GM21529 (cell line): ENCODE measurements around the gene MLLT10.
"Not testable (repeated sequence)": the region's sequence is repeated elsewhere in the genome, so short reads cannot be mapped to it uniquely, and the experiment has no call there.

Experiments used
- ATAC-seq: cut with Tn5 transposase; IDR thresholded peaks from one replicate; pipeline ENCODE4 v1.9.1; 2021; ENCODE audit not compliant: unreplicated experiment

The MLLT10 gene

DNA sequence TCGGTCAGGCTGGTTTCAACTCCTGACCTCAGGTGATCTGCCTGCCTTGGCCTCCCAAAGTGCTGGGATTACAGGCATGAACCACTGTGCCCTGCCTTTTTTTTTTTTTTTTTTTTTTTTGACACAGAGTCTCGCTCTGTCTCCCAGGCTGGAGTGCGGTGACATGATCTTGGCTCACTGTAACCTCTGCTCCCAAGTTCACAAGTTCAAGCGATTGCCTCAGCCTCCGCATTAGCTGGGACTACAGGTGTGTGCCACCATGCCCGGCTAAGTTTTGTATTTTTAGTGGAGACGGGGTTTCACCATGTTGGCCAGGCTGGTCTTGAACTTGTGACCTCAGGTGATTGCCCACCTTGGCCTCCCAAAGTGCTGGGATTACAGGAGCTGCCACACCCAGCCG lies 94.6 kb downstream of the MLLT10 start:
- not testable (repeated sequence) for ATAC-seq

DNA sequence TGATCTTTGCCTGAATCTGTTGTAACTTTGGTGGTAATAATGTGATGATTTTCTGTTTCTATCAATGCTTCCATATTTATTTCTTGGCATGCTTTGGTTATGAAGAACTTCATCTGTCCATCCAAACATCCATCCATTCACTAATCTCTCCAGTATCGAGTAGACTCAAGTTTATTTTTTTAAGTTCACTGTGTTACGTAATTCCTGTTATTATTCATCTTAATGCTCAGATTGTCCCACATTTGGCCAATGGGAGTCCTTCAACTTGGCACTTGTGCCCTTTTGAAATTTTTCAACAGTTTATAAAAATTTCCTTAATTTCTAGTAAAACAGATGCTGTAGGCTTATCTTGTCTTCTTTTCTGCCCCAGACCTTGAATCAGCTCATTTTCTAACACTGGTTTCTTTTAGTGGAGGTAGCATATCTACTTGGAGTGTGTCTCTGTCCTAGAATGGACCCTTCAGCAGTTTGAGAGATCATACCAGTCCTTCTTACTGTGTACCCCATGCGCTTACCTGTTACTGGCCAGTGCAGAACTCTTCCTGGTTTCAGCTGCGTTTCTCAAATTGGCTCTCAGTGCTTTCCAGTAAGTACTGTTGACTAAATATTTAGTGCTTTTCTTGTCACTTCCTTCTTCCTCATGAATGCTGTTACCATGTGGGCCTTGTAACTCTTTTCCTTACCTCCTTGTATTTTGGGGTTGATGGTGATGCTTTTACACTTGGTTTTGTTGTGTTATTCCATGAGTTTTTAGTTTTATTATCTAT lies 100.8 kb downstream of the MLLT10 start:
- ATAC-seq: no peak

DNA sequence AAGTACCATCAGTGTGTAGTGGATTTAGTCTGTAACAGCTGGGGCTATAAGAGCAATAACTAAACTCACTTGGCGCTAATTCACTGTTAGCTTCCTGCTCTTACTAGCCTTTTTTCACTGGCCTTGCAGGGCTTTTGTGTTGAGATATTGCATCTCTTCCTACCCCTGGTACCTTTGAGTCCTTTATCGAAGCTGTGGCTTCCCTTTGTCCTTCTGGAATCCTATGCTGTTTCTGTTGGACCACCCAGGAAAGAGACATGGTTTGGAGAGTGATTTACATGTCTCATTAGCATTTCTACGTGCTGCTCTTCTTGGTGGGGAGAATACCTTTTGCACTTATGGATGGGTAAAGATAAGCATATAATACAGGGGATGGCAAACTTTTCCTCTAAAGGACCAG lies 103.8 kb downstream of the MLLT10 start:
- ATAC-seq: no peak

DNA sequence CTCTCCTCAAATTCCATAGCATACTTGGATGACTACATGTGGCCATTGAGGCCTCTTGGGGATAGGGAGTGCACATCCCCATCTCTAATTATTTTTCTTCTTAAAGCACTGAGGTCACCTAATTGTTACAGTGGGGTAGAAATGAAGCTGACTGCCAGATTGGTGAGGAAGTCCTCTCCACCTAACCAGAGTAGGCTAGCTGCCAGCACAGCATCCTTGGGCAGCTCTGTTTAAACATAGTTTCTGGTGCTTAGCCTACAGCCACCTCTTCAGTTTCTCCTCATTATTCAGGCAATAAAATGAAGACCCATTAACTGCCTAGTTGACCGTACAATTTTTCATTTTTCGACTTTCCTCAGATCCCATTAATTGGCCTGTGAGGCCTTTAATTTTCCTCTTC lies 104.6 kb downstream of the MLLT10 start:
- no peak for ATAC-seq

DNA sequence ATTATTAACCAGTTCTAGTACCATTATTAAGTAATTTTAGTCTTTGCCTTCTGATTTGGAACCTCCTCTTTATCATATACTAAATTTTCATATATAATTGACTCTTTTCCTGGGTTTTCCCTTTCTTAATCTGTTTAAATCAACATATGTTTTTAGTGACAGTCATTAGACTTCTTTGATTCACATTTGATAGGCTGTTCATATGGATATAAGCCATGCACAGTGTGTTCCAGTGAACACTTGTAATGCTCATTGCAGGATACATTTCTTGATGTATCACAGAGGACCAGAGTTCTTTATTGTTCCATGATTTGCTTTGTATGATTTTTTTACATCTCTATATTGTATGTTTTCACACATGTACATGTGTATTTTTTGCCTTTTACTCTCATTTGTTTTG lies 114.0 kb downstream of the MLLT10 start:
- no peak for ATAC-seq

DNA sequence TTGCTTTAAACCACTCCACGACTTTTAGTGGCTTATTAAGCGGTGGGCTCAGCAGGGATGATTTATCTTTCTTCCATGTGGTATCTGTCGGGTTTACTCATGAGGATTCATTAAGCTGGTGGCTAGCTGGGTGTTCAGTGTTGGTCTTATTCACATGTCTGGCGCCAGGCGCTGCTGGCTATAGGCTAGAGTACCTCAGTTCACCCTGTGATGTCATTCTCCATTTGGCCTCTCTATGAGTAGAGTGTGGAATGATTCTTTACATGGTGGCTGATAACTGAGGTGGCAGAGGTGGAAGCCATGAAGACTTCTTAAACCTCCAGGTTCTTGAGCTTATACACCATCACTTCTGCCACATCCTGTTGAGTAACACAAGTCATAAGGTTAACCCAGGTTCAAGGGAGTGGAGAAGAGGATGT lies 115.4 kb downstream of the MLLT10 start:
- no peak for ATAC-seq

DNA sequence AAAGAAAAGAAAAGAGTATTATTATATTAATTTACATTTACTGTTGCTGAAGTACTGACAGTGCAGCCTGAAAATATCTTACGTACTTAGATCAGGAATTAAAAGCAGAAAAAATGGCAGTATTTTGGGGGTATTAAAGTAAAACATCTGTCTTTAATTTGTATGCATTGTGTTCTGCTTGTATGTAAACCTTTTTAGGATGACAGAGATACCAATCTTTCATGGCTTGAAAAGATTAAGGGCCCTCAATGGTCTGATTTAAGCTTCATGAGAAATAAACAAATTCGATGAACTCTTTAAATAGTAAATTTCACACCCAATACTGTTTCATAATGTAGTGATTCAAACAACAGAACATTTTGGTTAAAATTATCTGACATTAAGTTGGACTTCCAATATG lies 116.3 kb downstream of the MLLT10 start:
- ATAC-seq: no peak

DNA sequence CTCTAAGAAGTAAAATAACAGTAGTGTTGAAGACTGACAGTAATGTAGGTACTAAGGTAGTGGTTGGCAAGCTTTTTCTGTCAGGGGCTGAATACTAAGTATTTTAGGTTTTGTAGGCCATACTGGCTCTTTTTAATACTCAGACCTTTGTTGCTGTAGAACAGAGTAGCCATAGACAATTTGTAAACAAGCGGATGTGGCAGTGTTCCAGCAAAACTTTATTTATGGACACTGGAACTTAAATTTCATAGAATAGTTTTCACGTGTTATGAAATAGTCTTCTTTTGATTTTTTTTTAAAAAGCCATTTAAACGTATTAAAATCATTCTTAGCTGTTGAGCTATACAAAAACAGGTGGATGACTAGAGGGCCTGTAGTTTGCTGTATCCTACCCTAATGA lies 121.2 kb downstream of the MLLT10 start:
- no peak for ATAC-seq

DNA sequence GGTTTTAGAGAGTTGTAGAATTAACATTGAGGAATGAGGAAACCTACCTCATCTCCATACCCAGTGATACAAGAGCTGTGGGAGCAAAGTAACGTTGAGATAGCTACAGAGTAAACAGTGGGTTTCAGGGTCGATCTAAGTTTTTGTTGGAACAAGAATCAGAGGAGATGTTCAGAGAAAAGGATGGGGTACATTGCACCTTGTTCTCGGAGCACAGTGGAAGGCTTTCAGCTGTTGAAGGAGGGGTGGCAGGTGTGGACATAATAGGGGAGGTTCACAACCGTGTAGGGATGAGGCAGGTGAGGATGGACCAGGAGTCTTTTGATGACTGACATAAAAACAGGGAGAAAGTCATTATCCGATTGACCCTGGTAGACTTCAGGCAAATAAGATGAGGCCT lies 121.7 kb downstream of the MLLT10 start:
- no peak for ATAC-seq

DNA sequence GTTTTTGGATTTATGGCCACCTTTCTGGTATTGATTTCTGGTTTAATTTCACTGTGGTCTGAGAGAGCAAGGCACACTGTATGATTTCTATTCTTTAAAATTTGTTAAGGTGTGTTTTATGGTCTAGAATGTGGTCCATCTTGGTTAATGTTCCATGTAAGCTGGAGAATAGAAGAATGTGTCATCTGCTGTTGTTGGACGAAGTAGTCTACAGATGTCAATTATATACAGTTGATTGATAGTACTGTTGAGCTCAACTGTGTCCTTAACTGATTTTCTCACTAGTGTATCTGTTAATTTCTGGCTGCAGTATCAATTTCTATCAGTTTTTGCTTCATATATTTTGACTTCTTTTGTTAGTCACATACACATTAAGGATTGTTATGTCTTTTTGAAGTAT lies 127.1 kb downstream of the MLLT10 start:
- ATAC-seq: no peak

DNA sequence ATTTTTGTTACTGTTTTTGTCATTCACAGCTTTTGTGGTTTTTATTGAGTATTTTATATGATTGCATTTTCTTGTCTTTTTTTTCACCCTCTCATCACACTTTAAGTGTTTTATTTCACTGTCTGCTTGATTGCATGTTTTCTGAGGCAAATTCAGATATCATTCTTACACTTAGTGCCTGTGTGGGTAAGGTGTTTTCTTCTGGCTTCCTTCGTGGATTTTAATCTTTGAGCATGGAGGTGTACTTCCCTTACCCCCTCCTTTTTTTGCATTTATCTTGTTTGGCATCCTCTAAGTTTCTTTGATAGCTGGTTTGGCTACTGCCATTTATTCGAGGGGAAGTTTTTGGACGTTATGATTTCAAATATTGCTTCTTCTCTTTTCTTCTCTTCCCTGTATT lies 127.9 kb downstream of the MLLT10 start:
- no peak for ATAC-seq

DNA sequence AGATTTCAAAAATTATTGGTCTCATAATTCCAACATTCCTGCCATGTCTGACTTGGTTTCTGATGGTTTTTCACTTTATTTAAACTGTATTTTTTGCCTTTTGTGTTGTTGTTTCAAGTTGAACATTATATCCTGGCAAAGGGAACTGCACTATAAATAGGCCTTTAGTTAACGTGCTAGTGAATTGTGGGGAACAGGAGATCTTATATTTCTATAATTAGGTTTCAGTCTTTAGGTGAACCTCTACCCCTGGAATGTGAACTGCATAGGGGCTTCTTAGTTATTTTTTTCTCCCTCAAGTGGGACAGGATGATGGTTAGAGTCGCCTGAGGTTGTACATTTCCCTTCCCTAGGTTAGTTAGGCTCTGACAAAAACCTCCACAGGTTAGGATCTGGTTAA lies 128.6 kb downstream of the MLLT10 start:
- no peak for ATAC-seq

DNA sequence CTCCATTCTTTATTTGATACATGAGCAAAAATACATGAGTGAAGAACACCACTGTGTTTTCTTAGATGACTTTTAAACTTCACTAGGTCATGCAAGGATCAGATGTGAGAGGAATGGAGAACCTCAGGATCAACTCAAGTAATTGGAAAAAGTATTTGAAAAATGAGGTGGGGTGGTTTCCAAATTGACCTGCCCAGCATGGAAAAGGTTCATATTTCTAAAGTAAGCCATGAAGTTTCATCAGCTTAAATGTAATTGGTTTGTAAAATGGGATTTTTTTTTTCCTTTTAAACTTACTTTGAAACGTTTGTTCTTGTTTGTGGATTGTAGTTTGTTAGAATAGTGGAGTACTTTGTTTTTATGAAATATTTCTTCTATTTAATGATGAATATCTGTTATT lies 134.8 kb downstream of the MLLT10 start:
- no peak for ATAC-seq

DNA sequence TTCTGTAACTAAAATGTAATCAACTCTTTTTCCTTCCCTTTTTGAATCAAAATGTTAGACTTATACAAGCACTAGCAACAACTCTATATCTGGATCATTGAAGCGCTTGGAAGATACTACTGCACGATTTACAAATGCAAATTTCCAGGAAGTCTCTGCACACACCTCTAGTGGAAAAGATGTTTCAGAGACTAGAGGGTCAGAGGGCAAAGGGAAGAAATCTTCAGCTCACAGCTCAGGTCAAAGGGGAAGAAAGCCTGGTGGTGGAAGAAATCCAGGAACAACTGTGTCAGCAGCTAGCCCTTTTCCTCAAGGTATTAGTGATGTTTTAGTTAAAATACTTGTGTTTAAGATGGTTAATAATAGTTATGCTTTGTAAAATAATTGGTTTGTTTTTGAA lies 136.4 kb downstream of the MLLT10 start:
- no peak for ATAC-seq

DNA sequence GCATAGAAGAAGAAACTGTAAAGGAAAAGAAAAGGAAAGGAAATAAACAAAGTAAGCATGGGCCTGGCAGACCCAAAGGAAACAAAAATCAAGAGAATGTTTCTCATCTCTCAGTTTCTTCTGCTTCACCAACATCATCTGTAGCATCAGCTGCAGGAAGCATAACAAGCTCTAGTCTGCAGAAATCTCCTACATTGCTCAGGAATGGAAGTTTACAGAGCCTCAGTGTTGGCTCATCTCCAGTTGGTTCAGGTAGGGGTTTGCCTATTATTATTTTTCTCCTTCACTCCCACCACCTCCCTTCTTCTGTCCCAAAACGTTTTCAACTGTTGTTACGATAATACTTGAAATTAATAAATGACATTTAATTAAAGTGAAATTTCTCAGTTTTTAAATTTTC lies 139.6 kb downstream of the MLLT10 start:
- ATAC-seq: no peak

DNA sequence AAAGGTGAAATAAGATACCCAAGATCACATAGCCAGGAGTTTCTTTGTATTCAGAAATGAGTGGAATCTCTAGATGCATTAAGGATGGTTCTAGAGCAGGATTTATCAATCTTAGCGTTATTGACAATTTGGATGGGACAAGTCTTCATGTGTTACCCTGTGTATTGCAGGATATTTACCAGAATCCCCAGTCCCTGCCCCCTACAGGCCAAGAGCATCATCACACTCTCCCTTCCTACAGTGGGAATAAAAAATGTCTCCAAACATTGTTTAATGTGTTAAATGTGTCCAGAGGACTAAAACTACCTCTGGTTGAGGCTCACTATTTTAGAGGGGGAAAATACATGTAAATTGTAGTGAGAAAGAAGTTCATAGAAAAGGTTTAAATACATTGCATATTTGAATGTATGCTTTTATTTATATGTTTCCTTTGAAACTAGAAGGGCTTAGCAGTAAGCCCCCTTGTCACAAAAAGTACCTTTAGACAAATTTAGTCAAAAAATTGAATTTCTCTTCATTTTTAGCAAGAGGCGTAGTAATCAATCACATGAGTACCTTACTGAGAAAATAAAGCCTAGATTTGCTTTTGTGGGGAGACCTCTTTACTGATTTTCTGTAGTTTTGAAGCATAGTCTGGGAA lies 141.2 kb downstream of the MLLT10 start:
- peak; percentile 47 for ATAC-seq

DNA sequence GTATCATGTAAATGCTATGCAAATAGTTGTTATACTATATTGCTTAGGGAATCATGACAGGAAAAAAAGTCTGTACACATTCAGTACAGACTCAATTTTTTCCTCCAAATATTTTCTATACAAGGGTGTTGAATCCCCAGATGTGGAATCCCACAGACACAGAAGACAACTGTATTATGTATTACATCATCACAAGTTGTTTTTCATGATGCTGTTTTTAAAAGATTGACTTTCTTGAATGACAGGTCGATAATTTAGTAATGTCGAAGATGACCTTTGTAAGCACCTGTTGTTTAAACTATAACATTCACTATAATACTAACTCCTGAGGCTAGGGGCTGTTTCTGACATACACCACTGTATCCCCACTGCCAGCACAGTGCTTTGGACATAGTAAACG lies 143.5 kb downstream of the MLLT10 start:
- no peak for ATAC-seq

DNA sequence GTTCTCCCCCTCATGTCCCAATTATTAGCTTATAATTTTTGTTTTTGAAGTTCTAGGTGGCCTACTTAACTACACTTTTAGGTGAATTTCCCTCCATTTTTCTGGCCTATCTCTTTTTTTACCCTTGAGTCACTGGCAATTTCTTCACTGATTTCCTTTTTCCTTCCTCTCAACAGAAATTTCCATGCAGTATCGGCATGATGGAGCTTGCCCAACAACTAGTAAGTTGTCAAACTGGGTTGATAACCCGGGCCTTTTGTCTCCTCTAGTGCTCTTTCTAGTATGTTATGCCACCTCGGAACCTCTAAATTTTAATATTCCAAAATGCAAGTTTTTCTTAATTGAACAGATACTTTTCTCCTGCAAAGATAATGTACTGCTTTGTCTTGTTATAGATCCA lies 147.1 kb downstream of the MLLT10 start:
- no peak for ATAC-seq

DNA sequence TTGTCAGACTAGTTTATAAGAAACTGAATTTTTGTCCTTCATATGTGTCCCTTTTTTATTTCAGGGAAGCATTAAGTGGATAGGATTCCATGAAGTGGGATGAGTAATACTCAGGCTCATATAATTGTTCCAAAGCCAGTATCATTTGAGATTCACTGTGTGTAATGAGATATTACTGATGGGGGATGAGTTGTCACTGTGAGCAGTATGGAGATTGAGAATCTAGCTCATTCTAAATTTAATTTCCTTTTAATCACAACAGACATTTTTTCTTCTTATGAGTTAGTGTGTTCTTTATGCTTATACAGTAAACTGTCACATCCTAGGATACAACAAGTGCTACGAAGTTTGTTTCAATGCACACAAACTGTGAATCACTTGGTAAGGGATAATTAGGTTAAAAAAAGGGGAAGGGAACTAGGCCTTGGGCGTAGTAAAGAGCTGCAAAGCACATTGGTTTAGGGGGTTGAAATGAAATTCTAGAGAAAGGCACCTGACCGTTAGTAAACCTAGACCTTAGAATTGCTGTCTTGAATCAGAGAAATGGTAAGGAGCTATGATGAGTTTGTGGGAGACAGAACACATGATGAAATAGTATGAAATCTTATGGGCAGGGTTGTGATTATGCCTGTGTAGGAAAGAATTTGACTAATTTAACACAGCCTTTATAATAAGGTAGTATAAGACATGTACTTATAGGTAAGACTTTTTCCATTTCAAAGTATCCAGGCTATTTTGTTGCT lies 153.4 kb downstream of the MLLT10 start:
- ATAC-seq: no peak

DNA sequence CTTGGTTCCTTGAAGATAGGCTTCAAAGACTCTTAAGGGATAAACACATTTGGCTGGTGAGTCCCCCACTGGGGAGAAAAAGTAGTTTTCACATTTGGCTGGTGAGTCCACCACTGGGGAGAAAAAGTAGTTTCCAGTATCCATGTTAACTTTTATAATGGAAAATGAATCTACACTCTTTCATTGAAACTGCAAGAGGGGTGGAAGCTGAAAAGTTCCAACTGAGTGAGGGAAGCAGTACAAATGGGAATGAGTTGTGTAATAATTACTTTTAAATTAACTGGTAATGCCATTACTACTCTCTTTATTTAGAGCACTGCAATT lies 153.9 kb downstream of the MLLT10 start:
- ATAC-seq: no peak

DNA sequence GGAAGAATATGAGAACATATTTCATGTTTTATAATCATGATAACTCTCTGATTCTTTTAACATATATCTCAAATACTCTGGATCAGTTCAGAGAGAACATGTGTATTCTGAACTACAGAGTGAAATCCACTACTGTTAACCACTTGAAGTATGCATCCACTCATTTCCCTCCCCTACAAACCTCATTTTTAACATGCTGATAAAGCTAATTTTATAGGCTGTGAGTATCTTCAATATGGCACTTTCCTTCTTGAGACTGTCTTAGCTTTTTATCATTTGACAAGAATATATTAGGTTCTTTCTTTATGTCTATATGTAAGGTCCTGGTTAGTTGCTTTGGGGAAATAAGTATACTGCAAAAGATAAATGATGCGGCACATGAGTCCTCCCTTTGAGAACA lies 154.8 kb downstream of the MLLT10 start:
- no peak for ATAC-seq

DNA sequence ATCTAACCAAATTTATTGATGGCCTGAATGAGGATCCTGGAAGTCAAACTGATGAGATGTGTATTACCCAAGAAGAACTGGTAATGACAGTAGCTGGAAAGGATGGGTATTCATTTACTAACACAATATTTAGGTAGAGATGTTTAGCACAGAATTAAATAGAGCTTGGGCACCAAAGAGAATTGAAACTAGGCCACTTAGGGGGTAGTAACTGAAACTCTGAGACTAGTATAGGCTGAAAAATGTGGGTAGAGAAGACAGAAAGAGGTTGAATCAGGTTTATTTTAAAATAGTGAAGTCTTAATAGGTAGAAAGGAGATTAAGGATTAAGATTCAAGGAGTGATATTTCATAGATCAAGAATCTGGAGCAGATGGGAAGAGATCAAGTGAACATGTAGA lies 155.8 kb downstream of the MLLT10 start:
- peak; percentile 52 for ATAC-seq
